HG02885 (cell line): Measurements from ENCODE around the gene ZNF423.

Source experiments
- ATAC-seq: cut with Tn5 transposase; IDR thresholded peaks from one replicate; pipeline ENCODE4 v1.9.1; 2021; ENCODE audit warnings: mild to moderate bottlenecking; ENCODE audit not compliant: unreplicated experiment, poor library complexity

Gene ZNF423

DNA sequence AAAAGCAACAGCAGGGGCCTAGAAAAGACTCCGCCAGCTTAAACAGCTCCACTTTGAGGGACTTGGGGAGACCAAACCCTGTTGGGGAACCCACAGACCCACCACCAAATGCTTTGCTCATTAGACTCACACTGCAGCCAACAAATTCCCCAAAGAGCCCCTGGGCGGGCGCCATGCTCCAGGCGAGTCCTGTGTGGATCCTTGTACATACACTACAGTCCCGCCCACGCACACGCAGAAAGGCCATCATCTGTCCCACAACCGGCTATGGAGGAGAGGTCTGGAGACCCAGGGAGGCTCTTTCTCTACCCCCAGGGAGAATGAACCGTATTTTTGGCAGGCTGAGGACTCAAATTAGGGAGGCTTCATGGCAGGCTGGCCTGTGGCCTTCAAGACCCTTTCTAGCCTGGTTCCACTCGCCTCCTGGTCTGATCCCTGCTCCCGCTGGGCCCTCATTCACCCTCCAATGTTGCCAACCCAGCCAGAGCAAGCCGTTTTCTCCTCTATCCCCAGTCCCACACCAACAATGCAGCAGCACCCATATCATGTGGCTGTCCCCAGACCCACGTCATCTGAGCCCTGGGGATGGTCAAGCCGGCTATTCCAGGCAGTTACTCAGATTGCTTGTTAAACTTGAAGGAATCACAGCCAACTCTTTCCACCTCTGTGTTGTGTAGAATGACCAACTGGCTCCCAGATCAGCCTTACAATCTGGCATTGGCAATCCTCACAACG is 27.2 kb downstream of the ZNF423 start:
- no peak for ATAC-seq

- ATAC-seq: no peak
Measured at GRCh38 chr16:49827805-49828438, 28.0 kb downstream of the ZNF423 start.

- no peak for ATAC-seq
Measured at GRCh38 chr16:49826515-49826914, 29.4 kb downstream of the ZNF423 start.

DNA sequence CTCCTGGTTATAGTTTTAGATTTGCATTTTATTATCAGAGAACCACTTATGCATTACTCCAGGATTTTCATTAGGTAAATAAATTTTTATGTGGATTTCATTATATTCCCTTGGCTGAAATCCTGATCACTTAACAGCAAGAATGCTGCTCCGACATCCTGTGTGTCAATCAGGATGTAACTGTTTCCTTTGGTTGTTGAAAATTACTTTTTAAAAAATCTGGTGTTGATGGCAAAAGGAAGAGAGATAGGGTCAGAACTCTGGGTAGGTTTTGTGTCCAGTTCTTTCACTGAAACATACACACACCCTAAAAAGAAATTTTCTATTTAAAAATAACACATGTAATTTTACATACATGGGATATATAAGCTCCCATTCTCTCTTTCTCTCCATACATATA is 30.9 kb downstream of the ZNF423 start:
- no peak for ATAC-seq

DNA sequence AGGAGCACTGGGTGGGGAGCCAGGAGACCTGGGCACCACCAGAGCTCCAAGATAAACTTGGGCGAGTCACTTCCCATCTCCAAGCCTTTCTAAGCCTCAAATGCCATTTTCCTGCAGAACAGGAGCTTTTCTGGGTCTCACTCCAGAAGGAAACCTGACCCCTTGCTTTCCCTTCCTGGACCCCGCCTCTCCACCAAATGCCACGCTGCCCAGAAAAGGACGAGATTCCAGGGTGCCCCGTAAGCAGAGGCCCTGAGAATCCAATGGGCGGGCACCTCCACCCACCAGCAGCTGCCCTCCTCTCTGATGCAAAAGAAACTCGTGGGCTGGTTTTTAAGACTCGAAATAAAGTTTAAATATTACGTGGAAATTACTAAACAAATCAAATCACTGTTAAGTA is 31.3 kb downstream of the ZNF423 start:
- no peak for ATAC-seq

DNA sequence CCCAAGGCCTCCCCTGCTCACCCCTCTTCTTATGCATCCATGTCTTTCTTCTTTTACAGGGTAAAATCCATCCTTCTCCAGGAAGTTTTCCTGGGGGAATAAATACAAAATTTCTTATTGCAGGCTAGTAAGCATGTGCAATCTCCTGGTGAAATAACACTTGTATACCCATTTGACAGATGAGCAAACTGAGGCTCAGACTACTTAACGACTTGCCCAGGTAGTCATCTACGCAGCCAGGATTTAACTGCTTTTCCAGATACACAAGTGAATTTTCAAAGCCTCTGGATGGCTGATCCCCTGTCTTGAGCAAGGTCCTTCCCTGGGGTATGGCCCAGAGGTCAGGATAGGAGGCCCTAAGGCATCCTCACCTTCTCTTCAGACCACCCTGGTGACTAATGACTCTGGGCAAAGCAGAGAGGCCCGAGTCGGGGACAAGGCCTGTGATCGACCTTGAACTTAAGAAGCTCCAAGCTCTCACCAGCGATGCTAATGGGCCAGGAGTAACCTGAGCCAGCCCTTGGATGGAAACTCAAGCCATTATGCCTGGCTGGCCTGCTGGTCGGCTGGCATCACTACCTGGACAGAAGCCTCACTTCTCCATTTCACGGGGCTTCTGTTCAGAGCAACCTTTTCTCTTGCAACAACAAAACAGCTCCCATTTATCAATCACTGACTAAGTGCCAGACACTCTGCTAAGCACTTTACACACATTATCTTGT is 33.1 kb downstream of the ZNF423 start:
- no peak for ATAC-seq

GRCh38 chr16:49821614-49822282 is 34.2 kb downstream of the ZNF423 start:
- ATAC-seq: no peak

- ATAC-seq: no peak
Measured at GRCh38 chr16:49821156-49821555, 34.8 kb downstream of the ZNF423 start.

GRCh38 chr16:49817754-49818507 is 38.0 kb downstream of the ZNF423 start:
- no peak for ATAC-seq

DNA sequence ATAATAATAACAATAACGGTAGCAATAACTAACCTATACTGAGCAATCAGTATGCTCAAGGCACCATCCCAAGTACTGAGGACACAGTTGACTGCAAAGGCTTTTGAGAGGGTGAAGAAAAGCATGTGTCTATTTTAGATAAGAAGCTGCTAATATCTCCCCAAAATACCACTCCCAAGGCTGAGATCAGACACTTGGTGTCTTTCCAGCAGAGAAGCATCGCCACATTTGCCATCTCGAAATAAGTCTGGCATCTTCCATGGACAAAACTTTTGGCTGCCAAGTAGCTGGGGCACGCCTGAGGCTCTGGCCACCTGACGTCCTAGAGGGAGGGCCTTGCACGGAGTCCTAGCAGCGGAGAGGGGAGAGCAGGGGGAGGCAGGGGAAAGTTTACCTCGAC is 39.0 kb downstream of the ZNF423 start:
- ATAC-seq: no peak

DNA sequence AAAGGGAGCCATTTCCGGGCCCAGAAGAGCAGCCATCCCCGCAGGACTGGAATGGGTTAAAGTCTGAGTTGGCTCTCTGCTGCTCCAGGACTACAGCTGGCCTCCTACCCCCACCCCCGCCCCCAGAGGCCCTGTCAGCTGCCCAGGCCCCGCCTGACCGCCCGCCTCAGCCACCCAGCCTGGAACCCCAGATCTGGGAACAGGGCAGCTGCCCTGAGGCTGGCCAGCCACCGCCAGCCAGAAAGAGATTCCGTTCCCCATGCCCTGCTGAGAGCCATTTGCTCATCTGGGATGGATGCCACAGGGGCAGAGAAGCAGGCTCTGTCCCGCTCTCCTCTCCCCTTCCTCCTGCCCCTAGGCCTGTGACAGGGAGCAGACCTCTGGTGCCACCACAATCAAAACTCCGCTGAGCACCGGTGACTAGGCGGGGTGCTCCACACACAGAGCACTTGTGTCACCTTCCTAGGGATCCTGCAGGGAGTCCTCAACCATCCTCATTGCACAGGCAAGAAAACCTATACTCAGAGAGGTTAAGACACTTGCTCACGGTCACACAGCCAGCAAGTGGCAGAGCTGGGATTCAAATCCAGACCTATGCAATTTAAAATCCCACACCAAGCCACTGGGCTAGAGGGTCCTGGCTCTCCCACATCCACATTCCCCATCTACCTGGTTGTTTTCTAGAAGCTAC is 44.1 kb downstream of the ZNF423 start:
- ATAC-seq: no peak

DNA sequence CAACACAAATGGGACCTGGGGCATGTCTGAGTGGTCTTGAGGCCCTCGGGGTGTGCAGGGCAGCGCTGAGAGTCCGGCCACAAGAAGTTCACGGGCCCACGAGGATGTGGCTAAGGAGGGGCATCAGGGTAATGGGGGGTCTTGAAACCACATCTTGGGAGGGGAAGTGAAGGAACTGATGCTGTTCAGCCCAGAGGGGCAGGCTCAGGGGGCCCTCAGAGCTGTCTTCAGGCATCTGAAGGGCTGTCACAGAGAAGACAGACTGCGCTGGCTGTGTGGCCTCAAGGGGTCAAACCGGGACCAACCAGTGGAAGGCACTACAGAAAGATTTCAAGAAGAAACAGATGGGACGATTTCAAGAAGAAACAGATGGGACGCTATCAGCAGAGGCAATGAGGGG is 45.1 kb downstream of the ZNF423 start:
- no peak for ATAC-seq

GRCh38 chr16:49809561-49809960 is 46.4 kb downstream of the ZNF423 start:
- no peak for ATAC-seq

DNA sequence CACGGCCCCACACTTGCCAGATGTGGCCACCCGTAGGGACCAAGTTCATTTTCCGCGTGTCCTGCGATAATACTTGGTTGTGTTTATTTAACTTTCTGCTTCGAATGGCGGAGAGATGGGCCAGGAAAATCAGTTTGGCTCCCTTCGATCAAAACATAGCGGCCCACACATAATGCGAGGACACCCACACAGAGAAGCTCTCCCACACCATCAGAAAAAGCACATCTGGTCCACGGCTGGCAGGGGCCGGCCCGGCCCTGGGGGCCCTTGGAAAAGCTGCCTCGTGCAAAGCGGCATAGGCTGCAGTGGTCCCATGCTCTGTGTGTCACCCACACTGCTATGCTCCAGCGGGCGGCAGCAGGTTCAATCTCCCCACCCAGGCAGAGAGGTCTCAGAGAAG is 46.9 kb downstream of the ZNF423 start:
- ATAC-seq: no peak

- no peak for ATAC-seq
Measured at GRCh38 chr16:49806446-49806845, 49.5 kb downstream of the ZNF423 start.

- ATAC-seq: no peak
Measured at GRCh38 chr16:49801290-49801689, 54.6 kb downstream of the ZNF423 start.

DNA sequence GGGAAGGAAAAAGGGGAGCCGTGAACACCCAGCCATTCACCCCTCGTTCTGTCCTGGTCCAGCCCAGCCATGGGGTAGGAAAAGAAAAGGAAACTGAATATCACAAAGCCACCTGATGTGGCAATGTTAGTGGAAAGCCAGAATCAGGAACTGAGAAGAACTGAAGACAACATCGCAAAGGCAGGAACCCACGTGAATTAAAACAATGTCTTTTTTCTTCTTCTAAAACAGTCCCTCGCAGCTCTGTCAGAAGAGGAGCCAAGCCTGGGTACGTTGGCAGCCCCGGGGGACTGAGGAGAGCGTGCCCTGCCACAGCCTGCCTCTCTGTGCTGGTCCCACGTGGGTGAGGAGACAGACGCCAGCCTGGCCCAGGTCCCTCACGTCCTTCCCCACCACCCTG is 55.0 kb downstream of the ZNF423 start:
- no peak for ATAC-seq

DNA sequence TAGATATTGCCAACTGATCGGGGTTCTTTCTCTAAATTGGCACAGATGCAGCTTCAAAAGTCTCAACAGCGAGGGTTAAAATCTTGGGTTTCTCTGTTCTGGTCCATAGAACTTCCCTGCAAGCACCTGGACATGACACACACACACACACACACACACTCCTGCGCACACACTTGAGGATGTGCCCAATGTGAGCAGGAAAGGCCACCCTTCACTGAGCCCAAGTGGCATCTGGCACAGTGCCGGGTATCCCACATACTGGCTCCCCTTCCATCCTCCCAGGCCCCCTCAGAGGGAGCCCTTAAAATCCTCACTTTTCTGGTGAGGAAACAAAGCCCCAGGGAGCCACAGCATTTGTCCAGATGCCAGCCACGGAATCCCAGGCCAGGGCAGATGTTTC is 55.5 kb downstream of the ZNF423 start:
- no peak for ATAC-seq

DNA sequence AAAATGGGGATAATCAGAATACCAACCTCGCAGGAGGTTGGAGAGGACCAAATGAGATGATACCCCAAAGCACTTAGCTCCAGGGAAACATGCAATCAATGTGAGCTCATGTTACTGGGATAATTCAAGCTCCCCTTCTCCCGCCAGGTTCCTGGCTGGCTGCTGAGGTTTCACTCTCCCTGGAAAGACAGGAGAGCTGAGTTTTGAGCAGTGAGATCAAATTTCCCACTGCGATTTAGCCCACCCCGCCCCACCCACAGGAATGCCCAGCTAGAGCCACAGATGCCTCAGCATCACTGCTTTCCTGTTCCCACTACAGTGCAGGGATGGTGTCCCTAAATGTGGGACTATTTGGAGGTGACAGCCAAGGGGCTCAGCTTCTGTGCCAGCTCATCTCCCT is 56.7 kb downstream of the ZNF423 start:
- no peak for ATAC-seq

DNA sequence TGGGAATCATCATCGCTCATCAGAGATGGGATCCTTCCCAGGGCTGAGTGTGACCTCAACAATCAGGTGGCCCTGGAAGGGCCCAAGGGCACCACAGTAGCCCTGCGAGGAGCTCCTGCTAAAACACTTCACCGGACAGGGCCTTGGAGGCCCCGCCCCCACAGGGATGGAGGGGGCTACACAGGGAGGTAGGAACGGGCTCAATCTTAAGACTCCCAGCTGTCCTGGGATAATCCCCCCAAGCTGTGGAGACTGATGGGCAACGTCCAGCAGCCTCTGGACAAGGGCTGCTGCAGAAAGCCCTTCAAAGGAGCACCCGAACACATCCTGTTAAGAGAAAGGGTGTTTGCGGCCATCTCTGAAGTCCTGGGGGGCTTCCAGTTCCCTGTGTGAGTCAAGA is 60.4 kb downstream of the ZNF423 start:
- ATAC-seq: no peak
